PC-3 (cell line): ENCODE measurements around the gene RMI1.

ENCODE experiments used
- EZH2 ChIP-seq: fragments of 300-600 bp; sonication (generic); IDR thresholded peaks from one replicate; pipeline ENCODE4 v1.6.1; 2017; ENCODE audit warnings: antibody characterized with exemption, mild to moderate bottlenecking, low read length; ENCODE audit not compliant: unreplicated experiment
- TF ChIP-seq, protein P1 (sequence below): fragments of 300-600 bp; sonication (generic); conservative IDR thresholded peaks from 2 replicates; pipeline ENCODE4 v1.5.1; 2017; ENCODE audit warnings: antibody characterized with exemption, low read depth, mild to moderate bottlenecking, low read length

GRCh38 chr9:83957248-83957513, 23.4 kb upstream of the RMI1 start:
- TF ChIP-seq, protein P1, sequence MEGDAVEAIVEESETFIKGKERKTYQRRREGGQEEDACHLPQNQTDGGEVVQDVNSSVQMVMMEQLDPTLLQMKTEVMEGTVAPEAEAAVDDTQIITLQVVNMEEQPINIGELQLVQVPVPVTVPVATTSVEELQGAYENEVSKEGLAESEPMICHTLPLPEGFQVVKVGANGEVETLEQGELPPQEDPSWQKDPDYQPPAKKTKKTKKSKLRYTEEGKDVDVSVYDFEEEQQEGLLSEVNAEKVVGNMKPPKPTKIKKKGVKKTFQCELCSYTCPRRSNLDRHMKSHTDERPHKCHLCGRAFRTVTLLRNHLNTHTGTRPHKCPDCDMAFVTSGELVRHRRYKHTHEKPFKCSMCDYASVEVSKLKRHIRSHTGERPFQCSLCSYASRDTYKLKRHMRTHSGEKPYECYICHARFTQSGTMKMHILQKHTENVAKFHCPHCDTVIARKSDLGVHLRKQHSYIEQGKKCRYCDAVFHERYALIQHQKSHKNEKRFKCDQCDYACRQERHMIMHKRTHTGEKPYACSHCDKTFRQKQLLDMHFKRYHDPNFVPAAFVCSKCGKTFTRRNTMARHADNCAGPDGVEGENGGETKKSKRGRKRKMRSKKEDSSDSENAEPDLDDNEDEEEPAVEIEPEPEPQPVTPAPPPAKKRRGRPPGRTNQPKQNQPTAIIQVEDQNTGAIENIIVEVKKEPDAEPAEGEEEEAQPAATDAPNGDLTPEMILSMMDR: no peak
- no peak for TF ChIP-seq EZH2
